Kidney glomerular epithelial cell (primary cell): ENCODE data around the gene DENND1A.

Experiments used
- DNase-seq: peaks from one replicate; lab custom pipeline; 2025; lab: John Stamatoyannopoulos, UW

The DENND1A gene

DNA sequence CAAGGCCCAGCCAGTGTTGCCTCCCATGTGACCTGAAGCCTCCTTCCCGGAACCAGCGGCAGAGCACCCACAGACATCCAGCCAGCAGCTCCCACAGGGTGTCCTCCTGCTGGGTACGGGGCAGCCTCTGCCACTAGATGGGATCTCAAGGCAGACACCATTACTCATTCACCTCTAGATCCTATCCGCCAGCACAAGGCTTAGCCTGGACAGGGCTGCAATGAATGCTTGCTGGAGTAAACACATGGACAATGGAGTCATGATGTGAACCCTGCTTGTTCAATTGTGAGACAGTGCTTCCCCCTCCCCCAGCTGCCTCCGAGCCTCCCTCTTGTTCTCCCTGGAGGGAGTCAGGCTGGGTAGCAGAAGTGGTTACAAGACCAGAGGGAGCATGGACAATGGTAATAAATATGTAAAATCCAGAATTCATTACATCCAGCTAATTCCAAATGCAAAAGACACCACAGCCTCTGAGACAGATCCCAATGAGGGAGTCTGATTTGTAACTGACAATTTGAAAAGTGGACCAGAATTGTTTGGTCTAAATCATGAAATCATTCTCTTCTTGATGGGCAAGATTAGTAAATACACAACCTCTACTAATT, 441.9 kb downstream of the DENND1A start:
- no peak for DNase-seq

DNA sequence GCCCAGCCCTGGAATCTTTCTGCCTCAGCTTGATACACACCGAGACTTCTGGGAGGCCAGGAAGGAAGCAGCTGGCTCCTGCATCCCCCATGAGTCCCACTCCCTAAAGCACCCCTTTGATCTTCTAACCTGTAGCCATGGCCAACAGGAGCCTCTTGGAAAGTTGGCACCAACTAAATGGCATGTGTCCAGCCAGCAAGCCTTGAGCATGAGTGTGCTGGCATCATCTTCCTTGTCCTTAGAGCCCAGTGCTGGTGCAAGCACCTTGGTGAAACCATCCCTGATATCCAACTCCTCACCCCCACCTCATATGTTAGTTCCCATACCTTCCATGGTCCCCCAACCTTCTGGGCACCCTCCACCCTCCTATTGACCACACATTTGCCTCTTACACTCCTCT, 443.5 kb downstream of the DENND1A start:
- no peak for DNase-seq

DNA sequence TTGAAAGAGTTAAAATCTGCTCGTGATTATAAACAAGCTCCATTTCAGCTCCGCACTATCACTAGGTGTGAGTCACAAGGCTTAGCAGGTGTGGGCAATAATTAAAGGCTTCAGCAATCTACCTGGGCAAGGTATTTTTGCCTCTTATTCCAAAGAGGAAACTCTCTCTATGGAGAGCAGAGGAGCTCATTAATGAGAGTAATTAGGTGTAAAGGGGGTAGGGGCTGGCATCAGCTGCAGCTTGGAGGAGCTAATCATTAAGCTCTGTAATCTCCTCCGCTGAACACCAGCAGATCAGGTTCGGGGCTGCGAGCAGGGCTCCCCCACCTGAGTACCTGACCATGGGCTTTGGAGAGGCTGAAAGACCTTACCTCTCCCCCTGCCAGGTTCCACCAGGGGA, 444.7 kb downstream of the DENND1A start:
- no peak for DNase-seq

DNA sequence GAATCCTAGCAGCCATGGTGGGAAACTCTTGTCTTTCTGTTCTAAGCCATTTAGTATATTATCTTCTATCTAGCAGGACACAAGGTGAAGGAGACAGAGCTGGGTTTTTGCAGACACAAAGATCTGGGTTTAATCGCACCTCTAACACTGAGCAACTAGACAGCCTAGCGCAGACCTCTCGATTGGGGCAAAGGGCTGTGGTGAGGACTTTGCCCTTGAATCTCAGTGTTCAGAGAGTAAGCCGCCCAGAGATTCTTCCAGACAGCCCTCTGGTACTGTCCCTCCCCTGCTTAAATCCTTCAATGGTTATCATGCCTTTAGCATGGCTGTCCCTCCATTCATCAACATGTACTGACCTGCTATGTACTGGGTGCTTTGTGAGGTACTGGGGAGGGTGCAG, 445.8 kb downstream of the DENND1A start:
- no peak for DNase-seq

DNA sequence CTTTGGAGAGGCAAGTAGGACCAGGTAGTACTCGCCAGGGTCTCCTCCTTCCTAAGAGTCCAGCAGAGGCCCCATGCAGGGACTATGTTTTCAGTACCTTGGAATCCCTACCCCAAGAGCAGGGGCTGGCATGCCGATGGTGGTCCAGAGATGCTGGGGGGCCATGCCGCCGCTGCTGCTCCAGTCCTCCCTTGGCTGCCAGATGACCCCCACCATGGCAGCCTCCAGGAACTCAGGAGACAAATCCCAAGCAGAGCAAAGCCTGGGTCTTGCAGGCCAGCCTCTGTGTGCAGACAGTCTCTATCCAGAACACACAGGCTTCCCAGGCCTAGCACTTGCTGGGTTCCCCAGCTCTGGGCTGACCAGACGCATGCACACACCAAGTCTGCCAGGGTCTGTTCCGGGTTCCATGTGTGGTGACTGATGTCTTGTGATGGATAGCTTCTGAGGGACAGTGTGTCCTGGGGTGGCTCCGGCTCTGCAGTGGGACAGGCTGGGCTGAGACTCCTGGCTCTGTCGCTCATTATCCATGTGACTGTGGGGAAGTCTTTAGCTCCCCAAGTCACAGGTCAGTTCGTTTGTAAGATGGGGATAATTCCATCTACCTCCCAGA, 446.6 kb downstream of the DENND1A start:
- no peak for DNase-seq

DNA sequence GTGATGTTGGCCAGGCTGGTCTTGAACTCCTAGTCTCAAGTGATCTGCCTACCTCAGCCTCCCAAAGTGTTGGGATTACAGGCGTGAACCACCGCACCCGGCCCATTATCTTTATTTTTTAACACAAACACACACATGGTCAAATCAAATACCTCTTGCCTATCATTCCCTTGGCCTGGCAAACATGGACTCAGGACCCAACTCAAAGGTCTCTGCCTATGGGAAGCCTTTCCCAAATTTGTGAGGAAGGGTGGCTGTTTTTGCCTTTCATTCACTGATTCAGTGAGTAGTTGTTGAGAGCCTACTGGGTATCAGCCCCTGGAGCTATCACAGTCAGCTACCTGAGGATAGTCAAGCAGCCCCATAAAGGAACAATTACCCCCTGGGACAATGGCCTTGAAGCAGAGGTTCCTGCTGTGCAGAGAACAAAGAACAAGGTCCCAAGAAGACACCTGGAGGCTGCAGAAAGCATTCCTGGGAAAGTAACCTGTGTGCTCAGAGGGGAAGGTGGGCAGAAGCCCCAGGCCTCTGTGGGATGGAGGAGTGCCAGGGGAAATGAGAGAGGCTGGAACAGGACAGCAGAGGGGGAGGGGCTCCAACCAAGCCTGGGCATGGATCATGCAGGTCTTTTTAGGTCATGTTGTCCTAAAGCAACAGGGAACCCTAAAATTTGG, 447.5 kb downstream of the DENND1A start:
- DNase-seq, result no peak

DNA sequence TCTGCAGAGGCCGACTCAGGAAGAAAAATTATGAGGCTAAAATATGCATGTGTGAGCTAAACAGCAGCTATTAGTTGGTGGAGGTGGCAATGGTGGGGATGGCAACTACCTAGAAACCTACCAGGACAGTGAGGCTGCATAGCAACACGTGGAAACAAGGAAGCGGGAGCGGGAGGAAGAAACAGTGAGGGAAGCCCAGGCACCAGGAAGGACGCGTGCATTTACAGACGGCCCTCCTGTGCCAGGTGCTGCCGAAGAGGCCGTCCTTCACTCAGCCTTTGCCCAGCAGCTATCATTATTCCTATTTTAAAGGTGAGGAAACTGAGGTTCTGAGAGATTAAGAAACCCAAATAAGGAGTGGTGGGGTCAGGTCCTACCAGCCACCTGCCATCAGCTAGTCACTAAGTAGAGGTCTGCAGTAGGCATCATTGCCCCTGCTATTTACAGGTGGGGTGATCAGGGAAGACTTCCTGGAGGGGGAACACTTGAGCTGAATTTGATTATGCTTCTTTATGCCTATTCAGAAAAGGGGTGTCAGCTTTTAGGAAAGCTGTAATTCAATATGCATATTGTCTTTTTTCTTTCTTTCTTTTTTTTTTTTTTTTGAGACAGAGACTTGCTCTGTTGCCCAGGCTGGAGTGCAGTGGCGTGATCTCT, 448.6 kb downstream of the DENND1A start:
- DNase-seq, result no peak

DNA sequence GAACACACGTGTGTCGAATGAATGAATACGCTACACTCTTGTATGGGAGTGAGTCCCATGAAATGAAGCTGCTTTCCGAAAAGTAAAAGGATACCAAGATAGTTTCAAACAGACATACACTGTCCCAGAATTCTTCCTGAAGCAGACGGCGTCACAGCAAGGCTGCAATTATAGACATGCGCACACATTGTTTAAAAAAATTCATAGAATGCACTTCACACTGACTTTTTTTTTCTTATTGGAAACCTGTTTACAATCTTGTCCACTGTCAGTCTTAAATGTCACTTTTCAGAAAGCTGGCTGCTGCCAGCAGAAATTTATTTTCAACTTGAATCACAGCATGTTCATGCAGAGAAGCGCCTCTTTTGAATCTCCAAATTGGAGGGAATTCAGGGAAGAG, 449.1 kb downstream of the DENND1A start:
- DNase-seq, result no peak

DNA sequence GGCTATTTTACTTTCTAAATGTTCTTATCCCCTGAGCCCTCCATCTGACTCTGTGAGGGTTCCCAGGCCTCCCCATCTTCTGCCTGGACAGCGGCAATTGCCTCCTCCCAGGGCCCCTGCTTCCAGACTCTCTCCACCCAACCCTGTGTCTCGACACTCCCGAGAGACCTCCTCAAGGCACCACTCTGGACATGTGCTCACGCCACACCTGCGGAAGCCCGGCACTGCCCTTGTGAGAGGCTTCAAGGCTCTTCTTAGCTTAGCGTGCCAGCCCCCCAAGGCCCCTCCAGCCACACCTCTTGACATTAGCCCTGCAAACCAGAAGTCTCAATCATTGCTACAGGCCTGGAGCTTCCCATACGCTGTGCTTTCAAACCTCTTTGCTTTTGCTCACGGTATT, 449.8 kb downstream of the DENND1A start:
- no peak for DNase-seq

DNA sequence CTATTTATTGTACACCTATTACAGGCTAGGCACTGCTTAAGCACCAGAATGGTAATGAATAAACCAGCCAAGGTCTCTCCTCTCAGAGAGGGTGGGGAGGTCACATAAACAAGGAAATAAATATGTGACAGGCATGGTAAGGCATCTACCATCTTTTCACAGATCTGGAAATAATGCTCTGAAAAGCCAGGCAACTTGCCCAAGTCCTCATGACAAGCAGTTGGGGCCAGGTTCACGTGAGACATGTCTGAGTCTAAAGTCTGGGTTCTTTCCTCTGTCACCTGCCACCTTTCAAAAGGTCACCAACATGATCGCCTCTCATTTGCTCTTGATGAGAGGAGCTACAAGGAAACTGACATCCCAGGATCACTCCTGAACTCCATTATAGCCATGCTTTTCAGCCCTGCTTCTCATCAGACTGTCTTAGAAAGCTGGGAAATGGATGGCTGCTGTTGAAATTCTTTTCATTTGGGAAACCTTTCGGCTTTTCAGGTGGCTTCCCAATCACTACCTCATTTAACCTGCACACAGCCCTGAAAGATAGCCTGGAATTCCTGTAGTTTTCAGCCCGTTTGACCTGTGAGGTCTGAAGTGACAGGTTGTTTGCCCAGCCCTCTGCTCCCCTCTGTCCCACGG, 450.8 kb downstream of the DENND1A start:
- no peak for DNase-seq

DNA sequence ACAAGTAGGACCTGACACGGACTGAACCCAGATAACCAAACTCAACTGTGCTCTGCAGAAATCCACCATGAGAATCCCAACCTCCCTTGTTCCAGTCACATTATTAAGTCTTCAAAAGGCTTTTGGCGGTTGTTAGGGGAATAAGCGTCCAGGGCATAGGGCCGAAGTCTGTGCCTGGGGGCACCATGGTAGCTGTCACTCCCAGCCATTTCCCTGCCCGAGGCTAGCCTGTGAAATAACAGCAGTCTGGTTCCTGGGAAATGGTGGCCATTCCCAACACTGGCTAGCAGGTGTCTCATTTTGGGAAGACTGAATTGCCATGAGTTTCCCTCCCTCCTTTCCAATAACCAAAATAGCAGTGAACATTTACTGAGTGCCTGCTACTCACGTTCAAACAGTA, 451.8 kb downstream of the DENND1A start:
- no peak for DNase-seq

DNA sequence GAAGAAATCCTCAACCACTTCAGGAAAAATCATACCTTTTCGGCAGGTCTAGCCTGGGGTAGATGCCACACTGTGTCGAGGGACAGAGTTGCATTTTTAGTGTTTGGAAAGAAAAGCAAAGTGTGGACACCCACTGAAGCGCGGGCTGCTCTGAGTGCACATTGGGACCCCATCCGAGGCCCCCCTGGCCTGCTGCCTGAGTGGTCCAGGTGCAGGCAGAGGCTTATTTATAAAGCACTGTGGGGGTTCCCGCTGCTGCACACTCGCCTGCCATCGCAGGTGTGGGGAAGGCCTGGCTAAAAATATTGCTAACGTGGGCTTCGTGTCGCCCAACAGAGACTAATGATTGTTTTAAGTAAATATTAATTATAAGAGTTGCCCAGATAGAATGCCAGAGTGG, 454.5 kb downstream of the DENND1A start:
- no peak for DNase-seq

DNA sequence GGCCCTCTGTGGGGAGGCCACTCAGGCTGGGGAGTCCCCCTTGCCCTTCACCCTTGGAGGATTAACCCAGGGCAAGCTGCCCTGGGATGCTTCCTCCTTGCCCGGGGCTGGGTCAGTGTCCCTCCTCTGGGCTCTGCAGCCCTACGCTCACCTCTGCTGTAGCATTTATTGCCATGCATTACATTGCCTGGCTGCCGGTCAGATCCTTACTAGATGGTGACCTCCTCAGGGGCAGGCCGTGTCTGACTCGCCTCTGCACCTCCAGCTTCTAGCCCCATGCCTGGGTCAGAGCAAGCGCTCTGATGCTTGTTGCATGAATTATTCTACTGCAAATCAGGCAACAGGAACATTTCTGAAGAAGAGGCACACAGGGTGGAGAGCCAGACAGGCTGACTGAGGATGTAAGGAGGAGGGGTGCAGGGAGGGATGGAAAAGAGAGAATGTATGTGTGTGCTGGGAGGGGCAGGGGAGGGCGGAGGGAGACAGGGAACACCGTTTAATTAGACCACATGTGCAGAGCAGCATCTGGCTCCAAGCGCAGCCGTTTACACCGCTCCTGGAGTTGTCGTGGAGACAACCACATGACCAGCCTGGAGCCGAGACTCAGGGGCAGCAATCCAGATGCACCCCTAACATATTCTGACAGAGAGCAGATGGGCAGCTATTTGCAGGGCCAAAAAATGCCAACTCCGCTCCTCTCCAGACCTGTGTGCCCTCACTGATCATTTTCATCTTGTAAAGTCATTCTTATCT, 456.9 kb downstream of the DENND1A start:
- no peak for DNase-seq

DNA sequence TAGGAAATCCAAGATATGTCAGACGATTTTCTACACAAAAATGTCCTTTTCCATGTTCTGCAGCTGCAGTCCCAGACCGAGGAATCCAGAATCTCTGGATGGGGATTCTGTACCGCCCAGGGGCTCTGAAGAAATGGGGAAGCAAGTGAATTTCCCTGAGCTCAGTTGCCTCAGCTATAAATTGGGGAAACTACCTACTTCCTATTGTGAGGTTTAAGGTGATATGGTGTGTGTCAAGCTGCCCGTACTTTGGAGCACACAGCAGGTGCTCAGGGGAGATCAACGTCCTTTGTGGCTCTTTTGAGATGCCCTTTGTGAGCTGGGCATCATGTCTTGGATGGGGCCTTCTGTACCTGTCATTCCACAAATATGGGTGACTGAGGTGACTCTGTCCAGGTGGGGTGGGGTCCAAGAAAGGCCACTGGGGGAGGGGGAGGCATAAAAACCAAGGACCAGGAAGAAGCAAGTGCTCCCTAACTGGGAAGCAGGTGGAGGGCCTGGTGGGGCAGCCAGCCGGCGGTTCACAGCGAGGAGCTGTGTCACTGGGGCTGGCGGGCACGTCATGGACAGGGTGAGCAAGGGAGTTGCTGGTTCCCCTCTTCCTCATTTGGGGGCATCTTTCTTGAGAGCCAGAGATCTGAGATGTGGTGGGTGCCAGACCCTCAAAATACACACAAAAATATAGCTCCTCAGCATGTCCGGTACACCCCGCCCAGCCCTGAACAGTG, 457.9 kb downstream of the DENND1A start:
- DNase-seq, result no peak

DNA sequence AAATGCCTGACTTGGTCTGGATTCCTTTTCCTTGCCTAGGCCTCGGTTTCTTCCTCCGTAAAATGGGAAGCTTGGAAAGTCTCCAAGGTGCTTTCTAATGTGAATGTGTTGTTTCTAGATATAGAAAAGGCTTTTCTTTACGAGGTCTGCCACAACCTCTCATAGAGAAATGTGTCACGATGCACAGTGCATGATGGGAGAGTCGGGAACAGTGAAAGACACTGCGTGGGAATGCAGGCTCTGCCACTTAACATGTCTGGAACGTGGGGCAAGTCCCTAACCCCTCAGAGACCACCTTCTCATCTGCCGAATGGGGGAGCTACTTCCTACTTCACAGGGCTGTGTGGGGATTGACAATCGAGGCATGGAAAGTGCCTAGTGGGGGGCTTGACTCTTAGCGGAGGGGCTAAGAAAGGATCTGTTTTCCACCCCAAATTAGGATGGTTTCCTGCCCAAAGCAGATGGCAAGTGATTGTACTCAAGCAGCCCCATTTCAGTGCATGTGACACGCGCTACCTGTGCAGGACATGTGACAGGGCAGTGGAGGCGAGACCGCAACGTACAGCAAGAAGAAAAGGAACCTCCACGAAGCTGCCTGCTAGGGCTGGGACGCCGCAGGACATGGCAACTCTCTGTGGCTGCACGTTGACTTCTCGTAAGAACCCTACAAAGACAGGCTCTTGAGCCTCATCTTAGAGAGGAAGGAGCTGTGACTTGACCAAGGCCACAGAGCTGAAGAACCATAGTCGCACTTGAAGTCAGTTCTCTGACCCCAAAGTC, 458.7 kb downstream of the DENND1A start:
- DNase-seq, result no peak

DNA sequence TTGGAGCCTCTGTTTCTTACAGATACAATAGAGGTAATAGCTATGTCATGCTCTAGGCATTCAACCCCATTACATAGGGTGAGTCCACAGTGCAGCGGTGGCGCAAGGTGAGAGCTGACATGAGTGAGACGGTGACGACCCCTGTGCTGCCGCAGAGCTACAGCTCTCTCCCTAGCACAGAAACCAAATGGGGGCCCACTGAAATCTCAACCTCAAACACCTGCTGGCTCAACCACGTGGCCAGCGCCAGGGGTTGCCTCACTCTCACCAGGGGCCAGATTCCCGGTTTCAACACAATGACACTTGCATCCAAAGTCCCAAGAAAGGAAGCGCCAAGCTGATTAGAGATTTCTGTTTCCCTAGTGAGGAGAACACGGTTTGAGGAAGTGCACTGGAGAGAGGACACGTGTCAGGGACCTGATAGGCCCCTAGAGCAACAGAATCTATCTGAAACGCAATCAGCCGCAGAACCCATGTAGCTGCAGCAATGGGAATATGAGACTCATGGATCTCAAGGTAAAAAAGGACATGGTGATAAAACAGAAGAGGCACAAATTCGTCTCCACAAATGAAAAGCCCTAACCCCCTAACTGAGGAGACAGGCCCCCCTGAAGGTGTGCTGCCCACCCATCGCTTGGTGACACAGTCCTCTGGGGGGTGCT, 459.7 kb downstream of the DENND1A start:
- DNase-seq, result no peak

DNA sequence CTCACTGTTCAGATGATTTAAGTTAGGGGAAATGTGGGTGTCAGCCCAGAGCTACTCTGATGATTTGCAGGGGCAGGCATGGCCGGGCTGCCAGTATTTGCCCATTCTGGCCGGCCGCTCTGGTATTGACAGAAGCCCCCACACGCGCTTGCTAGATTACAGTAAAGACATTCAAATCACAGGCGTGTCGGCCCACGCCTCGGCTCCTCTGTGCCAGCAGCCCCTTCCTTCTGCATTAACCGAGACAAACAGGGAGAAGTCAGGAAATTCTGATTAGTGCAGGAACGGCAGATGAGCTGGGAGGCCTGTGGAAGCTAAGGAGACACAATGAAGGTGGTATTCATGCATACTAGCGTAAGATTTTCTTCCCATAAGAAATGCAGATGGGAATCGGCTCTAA, 460.6 kb downstream of the DENND1A start:
- no peak for DNase-seq

DNA sequence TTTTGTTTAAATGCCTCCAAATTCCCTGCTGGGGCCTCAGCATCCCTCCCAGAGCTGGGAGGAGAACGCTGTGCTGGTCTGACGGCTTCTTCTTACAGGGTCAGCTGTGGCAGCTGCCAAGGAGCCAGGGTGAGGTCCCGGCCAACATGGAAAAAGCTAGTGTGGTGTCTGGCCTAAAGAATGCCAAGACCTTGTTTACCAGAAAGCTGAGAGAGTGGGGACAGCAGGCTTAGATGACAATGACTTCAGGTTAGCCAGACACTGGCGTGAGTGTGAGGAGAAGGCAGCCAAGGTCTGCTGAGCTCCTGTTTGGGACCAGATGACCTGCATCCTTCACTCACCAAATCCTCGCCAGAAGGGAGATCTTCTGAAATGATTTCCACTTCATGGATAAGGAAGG, 461.4 kb downstream of the DENND1A start:
- no peak for DNase-seq

DNA sequence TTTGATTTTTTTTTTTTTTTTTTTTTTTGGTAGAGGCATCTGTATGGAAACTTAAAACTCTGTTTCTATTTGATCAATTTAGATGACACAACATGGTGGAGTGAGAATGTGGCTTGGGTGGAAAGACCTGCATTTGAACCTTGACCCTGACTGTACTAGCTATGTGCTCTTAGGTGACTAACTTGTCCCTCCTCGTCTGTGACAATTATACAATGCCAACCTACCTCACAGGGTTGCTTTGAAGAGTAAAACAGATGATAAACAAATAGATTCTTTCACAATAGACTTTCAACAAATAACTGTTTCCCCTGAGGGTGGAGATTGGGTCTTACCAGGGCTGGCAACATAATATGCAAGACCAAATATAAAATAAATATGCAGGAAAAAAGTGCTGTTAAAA, 464.6 kb downstream of the DENND1A start:
- no peak for DNase-seq

DNA sequence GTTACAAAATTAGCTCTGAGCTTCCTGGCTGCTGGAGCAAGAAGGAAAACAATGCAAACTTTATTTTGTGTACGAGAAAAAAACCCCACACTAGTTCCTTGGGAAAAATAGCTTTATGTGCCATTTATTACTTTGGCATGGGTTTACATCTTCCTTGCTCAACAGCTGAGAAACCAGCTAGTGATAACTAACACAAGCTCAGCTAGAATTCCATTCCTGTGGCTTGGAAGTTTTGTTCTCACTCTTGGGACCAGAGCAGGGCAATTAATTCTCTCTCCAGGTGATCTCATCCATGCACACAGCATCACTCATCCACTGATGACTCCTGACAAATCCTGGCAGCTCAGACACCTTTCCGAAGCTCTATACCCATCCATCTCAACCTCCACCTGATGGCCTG, 469.8 kb downstream of the DENND1A start:
- DNase-seq, result peak; percentile 28
